Pulmonary artery endothelial cell (primary cell): ENCODE measurements around the gene PEX6. TPM values are rescaled to one million over a fixed set of nuclear protein-coding genes. Genes with fewer than 3 reads are reported as not detected.

Source experiments
- DNase-seq: peaks from one replicate; pipeline ENCODE4 v3.0.0-alpha.2; 2011; ENCODE audit warnings: low read depth, low spot score
- total RNA-seq: library from RNA; depleted of rRNA; stranded (reverse); fragments of >200 nt; gene quantifications from 2 replicates; pipeline ENCODE4 v1.2.3, GENCODE V29; 2014

The PEX6 gene, protein sequence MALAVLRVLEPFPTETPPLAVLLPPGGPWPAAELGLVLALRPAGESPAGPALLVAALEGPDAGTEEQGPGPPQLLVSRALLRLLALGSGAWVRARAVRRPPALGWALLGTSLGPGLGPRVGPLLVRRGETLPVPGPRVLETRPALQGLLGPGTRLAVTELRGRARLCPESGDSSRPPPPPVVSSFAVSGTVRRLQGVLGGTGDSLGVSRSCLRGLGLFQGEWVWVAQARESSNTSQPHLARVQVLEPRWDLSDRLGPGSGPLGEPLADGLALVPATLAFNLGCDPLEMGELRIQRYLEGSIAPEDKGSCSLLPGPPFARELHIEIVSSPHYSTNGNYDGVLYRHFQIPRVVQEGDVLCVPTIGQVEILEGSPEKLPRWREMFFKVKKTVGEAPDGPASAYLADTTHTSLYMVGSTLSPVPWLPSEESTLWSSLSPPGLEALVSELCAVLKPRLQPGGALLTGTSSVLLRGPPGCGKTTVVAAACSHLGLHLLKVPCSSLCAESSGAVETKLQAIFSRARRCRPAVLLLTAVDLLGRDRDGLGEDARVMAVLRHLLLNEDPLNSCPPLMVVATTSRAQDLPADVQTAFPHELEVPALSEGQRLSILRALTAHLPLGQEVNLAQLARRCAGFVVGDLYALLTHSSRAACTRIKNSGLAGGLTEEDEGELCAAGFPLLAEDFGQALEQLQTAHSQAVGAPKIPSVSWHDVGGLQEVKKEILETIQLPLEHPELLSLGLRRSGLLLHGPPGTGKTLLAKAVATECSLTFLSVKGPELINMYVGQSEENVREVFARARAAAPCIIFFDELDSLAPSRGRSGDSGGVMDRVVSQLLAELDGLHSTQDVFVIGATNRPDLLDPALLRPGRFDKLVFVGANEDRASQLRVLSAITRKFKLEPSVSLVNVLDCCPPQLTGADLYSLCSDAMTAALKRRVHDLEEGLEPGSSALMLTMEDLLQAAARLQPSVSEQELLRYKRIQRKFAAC
- 21.7 and 32.7 TPM in 2 replicates for total RNA-seq

DNA sequence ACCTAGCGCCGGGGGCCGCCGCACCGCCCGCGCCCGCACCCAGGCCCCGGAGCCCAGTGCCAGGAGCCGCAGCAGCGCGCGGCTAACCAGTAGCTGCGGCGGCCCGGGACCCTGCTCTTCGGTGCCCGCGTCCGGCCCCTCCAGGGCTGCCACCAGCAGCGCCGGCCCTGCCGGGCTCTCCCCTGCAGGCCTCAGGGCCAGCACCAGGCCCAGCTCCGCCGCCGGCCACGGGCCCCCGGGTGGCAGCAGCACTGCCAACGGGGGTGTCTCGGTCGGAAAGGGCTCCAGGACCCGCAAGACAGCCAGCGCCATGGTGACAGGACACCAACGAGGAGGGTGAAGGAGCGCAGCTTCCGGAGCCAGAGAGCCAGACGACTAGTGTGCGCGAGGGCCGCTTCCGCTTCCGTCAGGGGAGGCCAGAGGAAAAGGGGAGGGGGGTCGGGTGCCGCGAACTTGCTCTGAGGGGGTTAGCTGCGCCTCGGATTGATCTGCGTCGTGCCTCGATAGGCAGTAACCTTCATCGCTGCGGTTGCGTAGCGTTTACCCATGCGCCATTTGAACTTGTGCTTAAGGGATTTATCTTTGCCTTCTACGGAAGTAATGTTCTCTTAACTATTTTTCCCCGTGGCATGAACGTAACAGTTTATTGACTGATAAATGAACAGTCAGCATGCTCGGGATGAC lies at the start of gene PEX6:
Gene PEX6, minus strand, starts transcription at position 343 of the 684 bp plus-strand sequence. Its CDS starts 31 bp downstream, at position 312.
- DNase-seq: peak; percentile 52

DNA sequence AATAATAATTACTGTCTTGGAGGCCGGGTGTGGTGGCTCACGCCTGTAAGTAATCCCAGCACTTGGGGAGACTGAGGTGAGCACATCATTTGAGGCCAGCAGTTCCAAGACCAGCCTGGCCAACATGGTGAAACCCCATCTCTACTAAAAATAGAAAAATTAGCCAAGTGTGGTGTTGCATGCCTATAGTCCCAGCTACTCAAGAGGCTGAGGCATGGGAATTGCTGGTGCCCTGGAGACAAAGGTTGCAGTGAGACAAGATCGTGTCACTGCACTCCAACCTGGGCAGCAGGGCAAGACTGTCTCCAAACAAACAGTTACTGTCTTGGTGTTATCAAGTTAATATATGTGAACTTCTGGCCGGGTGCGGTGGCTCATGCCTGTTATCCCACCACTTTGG lies 47.4 kb upstream of the PEX6 start:
- no peak for DNase-seq

DNA sequence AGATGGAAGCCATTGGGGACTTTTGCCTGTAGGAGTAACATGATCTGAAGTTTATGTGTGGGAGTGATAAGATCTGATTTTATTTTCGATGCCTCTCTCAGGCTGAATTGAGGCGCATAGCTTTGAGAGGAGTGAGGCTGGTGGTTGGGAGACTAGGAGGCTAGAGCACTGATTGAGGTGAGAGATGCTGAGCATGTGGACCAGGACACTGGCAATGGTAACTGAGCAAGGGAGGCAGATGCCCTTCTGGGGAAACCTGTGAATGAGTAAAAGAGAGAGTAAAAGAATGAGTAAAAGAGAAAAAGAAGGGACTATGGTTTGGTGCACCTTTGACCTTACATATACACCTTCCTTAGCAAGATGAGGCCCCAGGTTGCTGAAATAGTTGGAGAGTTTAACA lies 45.5 kb upstream of the PEX6 start:
- DNase-seq: no peak

DNA sequence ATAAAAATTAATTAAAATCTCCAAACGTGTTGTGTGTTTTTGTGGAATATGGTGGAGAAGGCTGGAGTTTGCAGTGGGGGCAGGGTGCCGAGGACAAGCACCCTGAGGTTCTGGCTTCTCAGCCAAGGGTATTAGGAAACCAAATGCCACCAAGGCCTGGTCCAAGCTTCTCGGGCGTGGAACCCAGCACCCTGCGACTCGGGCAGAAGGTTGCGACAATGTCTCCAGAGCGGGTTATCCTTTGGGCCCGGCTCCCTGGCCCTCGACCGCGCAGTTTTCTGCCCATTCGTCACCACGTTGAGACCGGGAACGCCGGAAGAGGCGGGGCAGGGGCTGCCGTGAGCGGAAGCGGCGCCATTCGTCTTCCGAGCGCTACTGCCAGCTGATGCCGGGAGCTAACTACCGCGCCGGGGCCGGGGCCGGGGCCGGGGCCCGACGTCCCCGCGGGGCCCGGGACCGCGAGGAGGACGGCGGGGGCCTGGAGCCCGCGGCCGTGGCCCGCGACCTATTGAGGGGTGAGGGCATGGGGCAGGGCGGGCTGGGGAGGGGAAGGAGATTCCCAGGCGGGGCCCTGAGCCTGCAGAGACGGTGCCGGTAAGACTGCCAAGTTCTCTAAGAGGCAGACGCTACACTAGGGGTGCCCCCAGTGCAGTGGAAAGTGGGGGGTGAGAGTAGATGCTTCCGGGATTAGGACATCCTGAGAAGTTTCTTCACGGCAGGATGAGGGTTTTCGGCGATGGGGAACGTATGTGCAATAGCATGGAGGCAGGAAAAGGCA lies 42.5 kb upstream of the PEX6 start, which contains the start of gene RRP36:
Gene RRP36, plus strand, starts transcription at position 354 of the 778 bp plus-strand sequence. Its CDS starts 32 bp downstream, at position 386.
- no peak for DNase-seq

DNA sequence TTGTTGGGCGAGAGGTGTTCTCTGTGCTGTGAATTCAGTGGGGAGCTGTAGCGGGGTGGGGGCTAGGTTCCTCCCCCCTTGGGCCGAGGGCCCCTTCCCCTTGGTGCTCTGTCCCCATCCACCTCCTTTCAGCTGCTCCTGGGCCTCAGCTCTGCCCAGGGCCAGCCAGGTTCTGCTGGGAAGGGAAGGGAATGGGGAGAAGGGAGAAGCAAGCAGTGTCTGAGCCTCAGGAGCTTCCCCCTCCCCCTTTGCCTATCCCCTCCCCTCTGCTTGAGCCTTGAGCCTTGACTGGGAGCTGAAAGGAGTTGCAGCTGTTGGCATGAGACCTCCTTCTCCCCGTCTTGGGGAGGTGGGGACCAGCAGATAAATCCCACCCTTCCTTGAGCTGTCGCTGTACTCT lies 41.9 kb upstream of the PEX6 start:
- DNase-seq: no peak

DNA sequence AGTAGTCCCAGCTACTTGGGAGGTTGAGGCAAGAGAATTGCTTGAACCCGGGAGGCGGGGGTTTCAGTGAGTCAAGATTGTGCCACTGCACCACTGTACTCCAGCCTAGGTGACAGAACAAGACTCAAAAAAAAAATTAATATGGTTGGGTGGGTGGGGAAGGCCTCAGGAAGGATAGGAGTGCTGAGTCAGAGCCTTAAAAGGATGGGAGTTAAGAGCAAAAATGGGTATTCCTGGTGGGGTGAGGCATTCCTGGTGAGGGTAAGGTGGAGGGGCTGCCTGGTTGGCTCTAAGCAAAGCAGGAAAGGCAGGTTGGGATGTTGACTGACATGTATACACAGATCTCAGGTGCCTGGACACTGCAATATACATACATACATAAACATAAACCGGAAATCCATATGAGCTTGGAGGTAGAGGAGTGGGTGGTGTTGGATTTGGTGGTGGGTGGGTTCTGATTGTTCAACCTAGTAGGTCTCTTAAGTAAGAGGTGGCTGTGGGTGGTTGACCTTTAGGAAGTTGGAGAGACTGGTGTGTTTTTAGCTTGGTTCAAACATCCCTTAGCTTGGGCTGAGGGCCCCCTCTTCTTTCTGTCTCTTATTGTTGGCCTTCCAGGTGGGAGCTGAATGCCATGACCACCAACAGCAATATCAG lies 41.2 kb upstream of the PEX6 start:
- no peak for DNase-seq

DNA sequence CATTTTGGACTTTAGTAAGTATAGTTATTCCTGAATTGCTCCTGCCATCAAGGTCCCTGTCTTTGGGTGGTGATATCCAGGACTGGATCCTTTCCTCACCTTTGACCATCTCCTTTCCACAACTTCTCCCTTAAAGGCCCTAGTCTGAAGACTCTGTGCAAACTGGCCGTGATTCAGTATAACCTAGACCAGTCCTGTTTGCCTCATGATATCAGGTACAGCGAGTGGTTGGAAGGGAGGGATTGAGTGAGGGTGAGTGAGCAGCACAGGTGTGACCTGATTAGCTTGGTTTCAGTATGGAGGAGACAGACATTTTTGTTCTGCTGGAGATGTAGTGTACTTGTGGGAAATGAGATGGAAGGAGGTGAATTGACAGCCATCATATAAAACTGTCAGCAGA lies 40.2 kb upstream of the PEX6 start:
- no peak for DNase-seq

DNA sequence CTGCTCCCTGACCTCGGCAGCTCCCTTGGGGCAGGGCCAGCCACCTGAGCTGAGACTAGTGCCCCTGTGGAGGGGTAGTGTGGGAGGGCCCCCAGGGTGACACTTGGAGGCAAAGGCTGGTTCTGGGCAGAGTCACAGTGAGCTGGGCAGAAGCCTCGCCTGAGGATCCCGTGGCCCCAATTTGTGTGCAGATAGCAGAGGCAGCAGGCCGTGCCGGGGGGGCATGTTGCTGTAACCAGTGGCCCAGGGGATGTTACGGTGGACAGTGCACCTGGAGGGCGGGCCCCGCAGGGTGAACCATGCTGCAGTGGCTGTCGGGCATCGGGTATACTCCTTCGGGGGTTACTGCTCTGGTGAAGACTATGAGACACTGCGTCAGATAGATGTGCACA lies 38.0 kb upstream of the PEX6 start:
- no peak for DNase-seq

DNA sequence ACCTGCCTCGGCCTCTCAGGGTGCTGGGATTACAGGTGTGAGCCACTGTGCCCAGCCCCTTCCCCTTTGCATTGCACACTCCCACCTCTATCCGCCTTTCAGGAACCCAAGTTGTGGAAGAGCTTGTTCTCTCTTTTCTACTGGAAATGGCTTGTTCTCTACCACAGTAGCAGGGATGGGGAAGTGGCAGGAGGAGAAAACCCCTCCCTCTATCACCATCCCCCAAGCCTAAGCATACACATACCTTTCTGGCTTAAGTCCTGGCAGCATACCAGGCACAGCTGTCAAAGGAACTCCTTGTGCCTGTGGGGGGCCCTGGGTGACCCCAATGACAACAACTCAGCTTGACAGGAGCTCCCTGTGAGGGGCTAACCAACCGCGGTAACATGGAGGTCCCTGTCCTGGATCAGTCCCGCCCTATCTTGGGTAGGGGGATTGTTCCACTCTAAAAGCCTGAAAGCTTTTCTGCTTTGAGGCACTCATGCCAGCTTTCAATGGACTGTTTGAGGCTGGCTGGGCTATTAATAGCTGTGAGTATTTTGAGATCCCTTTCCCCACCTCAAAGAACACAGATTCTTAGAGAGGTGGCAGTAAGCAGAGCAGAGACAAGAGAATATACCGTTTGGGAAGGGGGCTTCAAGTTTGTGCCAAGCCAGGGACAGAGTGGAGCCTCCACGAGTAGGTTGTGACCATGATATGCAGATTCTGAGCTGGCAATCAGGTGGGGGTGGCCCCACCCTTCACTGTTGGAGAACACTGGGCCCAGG lies 37.4 kb upstream of the PEX6 start:
- DNase-seq: no peak

DNA sequence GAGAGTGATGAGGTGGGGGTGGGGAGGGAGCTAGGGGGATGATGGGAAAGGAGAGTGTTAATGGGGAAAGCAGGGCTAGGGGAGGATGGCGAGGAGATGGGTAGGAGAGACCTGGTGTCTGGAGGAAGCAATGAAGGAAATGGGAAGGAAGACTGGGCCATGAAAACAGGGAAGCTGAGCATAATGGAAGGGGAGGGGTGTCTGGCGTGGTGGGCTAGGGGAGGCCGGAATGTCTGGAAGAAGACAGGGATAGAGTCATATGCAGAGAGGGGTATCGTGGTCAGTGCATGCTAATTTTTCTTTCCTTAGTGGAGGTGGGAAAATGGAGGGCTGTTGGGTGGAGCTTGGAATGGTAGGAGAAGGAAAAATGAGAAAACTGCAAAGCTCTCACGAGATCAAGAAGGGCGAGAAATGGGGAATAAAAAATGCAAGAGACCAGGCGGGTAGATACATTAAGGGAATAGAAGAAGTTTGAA lies 35.5 kb upstream of the PEX6 start:
- DNase-seq: no peak

DNA sequence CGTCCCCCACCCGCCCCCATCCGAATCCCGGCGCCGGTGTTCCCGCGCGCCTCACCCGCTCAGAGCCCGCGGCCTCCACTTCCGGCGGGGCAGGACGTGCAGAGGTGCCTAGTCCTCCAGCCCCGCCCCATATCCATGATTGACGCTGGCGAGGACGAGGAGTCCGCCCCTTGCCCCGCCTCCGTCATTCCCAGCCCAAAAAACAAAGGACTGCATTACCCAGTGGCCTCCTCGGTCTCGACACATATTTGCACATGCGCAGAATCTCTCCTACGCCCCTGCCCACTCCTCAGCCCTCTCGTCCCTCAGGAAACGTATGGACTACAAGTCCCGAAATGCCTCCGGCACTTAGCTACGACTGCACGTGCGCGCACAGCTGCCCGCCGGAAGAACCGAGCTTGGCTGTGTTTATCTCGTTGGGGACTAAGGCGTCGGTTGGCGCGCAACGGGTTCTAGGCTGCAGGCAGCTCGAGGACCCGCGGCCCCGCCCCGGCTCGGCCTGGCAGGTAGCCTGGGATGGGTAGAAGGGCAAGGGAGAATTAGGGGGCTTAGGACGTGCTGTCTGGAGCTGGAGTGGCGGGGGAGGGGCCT lies 35.0 kb upstream of the PEX6 start, which contains the start of the genes KLHDC3 and MEA1:
Gene KLHDC3, plus strand, starts transcription at position 407 of the 591 bp plus-strand sequence. CDS start 2,944 bp downstream, outside the sequence.
Gene MEA1, minus strand, starts transcription at position 104 of the 591 bp plus-strand sequence. CDS start 133 bp downstream, outside the sequence.
- peak; percentile 99 for DNase-seq

DNA sequence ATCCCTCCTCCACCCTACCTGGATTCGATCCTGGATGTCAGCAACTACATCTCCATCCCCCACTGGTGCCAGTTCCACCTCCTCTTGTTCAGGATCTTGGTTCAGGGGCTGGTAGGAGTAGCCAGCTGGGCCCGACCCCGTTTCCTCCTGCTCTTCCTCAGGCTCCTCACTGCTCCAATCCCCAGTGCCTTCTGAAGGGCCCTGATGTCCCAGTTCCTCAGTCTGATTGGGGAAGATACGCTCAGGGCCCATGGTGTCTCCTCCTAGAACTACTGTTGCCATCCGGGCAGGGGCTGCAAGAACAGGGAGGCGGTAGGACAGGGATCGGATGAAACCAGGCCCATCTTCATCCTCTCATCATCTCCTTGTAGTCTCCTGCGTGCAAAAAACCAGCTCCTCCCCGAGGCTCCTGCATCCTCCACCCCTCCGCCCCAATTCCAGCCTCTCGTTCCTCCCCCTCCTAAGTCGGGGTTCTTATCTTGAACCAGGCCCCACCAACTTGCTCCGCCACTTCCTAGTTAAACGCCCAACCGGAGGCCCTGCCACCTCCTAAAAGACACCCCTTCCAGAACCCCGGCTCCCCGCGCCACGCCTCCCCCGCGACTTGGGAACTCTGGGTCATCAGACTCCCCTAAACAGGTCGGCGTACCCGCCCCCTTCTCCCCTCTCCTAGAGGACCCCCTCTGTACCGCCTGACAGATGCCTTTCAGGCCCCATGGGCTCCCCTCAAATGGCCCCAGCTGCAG lies 34.3 kb upstream of the PEX6 start:
- no peak for DNase-seq

DNA sequence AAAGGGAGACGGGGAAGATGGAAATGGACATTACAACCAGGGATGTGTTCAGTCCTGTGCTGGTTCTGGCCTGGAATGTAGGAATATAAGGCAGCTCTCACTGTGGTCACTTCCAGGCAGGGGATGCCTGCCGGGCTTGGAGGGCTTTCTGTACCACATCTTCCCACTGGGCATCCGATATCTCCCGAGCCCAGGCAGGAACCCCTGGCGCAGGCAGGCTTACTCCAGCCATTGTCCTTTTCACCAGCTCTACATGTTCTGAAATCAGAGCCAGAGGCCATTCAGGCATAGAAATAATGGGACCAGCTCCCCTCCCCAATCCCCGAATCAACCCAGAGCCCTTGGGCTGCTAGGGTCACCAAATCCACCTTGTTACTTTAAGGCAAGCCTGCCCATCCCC lies 33.4 kb upstream of the PEX6 start:
- no peak for DNase-seq

DNA sequence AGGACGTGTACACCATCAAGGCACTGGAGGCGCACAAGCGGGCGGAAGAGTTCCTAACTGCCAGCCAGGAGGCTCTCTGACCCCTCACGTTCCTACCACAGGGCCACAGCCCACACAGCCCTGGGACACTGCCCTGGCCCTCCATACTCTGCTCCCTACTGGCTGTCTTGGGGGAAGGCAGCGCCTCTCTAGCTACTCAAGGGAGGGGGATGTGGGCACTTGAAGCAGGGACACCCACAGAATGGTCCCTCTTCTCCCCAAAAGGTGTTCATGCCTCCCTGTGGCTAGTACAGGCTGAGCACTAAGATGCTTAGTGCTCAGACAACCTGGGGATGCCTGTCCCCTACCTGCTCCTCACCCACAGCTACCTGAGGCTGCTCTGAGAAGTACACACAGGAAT lies 32.2 kb upstream of the PEX6 start:
- no peak for DNase-seq

DNA sequence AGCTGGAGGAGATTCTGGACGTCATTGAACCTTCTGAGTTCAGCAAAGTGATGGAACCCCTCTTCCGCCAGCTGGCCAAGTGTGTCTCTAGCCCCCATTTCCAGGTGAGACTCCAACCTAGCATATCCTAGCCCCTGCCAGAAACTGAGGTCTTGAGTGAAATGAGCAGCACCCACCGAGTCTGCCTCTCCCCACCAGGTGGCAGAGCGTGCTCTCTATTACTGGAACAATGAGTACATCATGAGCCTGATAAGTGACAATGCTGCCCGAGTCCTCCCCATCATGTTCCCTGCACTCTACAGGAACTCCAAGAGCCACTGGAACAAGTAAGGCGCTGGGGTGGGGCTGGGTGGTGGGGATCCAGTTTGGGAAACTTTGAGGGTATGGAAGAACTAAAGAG lies 30.1 kb upstream of the PEX6 start:
- no peak for DNase-seq

DNA sequence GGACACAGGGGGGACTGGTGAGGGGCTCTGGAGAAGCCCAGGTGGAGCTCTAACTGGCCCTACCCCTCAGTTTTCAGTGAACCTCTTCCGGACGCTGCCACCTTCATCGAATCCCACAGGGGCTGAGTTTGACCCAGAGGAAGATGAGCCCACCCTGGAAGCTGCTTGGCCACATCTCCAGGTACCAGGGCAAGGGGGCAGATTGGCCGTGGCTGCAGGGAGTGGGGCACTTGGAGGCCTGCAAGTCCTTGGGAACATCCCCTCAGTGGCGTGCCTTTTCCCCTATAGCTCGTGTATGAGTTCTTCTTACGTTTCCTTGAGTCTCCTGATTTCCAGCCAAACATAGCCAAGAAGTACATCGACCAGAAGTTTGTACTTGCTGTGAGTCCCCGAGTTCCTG lies 28.1 kb upstream of the PEX6 start:
- no peak for DNase-seq

DNA sequence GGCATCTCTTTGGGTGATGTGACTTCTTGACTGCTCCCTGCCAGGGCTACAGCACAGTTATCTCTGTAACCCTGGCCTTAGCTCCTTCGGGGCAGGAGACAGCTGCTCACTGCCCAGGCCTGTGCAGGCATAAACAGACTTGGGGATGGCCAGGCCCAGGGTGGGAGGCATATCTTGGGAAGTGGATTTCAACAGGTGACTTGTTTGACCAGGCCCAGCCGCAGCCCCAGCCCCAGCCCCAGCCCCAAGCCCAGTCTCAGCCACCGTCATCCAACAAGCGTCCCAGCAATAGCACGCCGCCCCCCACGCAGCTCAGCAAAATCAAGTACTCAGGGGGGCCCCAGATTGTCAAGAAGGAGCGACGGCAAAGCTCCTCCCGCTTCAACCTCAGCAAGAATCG lies 27.3 kb upstream of the PEX6 start:
- no peak for DNase-seq

DNA sequence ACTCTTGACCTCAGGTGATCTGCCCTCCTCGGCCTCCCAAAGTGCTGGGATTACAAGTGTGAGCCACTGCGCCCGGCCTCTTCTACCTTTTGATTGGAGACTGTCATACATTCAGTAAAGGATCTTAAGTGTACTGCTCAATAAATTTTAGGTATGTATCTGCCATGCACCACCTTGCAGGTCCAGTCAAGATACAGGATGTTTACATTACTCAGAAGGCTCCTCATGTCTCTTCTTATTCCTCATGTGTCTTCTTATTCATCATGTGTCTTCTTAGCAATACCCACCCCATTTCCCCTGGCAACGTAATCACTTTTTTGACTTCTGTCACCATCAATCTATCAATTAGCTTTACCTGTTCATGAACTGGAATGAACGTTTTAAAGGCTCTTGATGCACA lies 26.9 kb upstream of the PEX6 start:
- DNase-seq: no peak
